ENCODE measurements around the gene PTCH2.

Gene PTCH2

DNA sequence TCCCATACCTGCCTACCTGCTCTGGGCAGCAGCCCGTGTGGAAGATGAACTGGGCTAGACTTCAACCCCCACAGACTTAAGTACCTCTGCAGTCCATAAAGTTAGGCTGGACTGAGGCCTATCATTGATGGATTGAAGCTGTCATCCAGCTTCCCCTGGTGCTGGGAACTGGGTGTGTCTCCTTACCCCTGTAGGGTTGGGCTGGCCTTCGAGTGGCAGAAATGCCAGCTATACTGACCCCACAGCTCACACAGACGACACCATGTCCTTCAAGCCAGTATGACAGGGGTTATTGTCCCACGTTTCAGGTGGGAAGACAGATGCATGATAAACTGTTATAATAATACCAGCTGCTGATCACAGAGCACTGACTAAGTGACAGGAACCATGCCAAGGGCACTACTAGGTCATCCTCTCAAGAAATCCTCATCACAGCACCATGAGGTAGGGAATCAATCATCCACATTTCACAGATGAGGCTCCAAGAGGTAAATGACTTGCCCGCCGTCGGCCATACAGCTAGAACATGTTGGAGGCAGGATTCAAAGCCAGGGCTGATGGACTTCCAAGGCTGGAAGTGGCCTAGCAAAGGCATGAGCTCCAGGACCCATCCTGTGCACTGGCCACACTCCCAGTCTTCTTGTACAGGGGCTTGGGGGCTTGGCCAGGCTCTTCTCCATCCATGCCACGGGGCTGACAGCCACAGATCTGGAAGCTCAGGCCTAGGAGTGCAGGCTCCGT is 54.8 kb downstream of the PTCH2 start, which contains the start of gene BEST4:
Gene BEST4 (minus strand): TSS at position 51 of the 741 bp plus-strand sequence. CDS start 465 bp downstream, outside the sequence.
- ChIA-PET POLR2A (interaction anchor here (0.5 to 2.6 kb wide), 6 partner anchors 9 to 211 kb away, joined by 3 to 11 read pairs (median 7); partner anchors contain the start of gene RPS8), CTCF (interaction anchor here (0.9 to 8.0 kb wide), 7 partner anchors 9 to 705 kb away, joined by 3 to 98 read pairs (median 6); partner anchors contain the start of genes PLK3 and RNU5D-1)
- TF ChIP-seq, protein P1, sequence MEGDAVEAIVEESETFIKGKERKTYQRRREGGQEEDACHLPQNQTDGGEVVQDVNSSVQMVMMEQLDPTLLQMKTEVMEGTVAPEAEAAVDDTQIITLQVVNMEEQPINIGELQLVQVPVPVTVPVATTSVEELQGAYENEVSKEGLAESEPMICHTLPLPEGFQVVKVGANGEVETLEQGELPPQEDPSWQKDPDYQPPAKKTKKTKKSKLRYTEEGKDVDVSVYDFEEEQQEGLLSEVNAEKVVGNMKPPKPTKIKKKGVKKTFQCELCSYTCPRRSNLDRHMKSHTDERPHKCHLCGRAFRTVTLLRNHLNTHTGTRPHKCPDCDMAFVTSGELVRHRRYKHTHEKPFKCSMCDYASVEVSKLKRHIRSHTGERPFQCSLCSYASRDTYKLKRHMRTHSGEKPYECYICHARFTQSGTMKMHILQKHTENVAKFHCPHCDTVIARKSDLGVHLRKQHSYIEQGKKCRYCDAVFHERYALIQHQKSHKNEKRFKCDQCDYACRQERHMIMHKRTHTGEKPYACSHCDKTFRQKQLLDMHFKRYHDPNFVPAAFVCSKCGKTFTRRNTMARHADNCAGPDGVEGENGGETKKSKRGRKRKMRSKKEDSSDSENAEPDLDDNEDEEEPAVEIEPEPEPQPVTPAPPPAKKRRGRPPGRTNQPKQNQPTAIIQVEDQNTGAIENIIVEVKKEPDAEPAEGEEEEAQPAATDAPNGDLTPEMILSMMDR (IDR thresholded peaks at IDR 0.05; ENCODE audit: control extremely low read depth, extremely low read depth, low read depth, missing control alignments), result no peak
- no peak for DNase-seq (ENCODE audit: extremely low spot score)

DNA sequence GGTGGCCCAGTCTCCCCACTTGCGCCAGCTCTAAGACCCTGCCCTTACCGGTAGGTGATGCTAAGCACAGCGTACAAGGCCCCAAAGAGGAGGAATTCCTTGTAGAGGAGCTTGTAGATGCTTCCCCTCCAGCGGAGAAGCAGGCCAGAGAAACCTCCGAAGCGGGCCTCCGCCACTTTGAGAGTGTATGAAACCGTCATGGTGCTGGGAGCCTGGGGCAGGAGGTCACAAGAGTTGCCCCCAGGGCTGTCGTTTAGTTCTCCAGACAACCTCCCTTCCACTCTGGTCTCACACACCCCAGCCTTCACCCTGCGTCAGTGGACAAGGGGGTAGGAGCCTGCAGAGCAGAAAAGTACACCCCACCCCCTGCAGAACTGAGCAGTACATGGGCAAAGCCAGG is 55.5 kb downstream of the PTCH2 start:
- TF ChIP-seq, protein P1 (IDR thresholded peaks at IDR 0.05; ENCODE audit: control extremely low read depth, extremely low read depth, low read depth, missing control alignments), result no peak
- ChIA-PET POLR2A (interaction anchor here (2.1 to 2.6 kb wide), 3 partner anchors 12 to 66 kb away, joined by 8 to 11 read pairs (median 9); partner anchors contain the start of gene RPS8), CTCF (interaction anchor here (0.9 to 8.0 kb wide), 10 partner anchors 8 to 706 kb away, joined by 3 to 98 read pairs (median 6); partner anchors contain the start of genes BTBD19, DYNLT4, PLK3 and RNU5D-1)
- no peak for DNase-seq (ENCODE audit: extremely low spot score)

- ChIA-PET POLR2A (interaction anchor here (2.1 to 2.6 kb wide), 3 partner anchors 11 to 65 kb away, joined by 8 to 11 read pairs (median 9); partner anchors contain the start of gene RPS8), CTCF (interaction anchor here (0.7 to 8.0 kb wide), 13 partner anchors 9 to 513 kb away, joined by 3 to 98 read pairs (median 4); partner anchors contain the start of genes BTBD19, DYNLT4, HECTD3 and PLK3)
- TF ChIP-seq, protein P1 (IDR thresholded peaks at IDR 0.05; ENCODE audit: control extremely low read depth, extremely low read depth, low read depth, missing control alignments), result no peak
- DNase-seq (ENCODE audit: extremely low spot score), result no peak
Measured at GRCh38 chr1:44786841-44787426, 56.1 kb downstream of the PTCH2 start.

DNA sequence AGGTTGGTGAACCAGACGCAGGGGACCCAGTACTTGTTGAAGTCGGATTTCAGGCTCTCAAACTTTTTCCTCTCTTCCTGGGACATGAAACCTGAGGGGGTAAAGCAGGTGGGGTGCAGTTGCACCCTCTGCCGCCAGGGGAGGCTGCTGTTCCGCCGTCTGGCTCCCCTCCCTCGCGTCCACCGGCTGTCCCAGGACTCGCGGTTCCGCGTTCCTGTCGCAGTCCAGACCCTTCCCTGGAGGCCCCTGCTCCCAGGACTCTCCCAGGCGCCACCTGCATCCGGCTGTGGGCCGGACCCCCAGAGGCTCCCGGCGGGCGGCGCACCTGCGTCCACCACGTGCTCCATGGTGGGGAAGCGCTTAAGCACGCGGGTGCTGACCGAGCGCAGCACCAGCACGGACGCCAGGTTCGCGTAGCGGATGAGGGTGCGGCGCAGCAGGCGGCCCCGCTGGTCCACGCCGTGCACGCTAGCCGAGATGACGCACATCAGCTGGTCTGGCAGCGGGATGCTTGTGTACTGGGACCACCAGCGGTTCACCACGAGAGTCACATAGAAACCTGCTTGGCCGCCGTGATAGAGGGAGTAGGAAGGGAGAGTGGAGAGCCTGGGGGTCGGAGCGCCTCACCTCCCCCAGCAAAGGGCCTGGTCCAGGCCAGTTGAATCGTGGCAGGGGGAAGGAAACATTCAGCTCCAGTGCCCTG is 56.8 kb downstream of the PTCH2 start:
- DNase-seq (ENCODE audit: extremely low spot score), result peak; percentile 80
- ChIA-PET POLR2A (interaction anchor here (0.9 to 2.6 kb wide), 4 partner anchors 10 to 65 kb away, joined by 4 to 11 read pairs (median 8); partner anchors contain the start of gene PLK3), CTCF (interaction anchor here (0.7 to 8.0 kb wide), 16 partner anchors 9 to 514 kb away, joined by 3 to 98 read pairs (median 4); partner anchors contain the start of genes BTBD19, DYNLT4, HECTD3 and PLK3)
- TF ChIP-seq, protein P1 (IDR thresholded peaks at IDR 0.05; ENCODE audit: control extremely low read depth, extremely low read depth, low read depth, missing control alignments), result peak; percentile 91

DNA sequence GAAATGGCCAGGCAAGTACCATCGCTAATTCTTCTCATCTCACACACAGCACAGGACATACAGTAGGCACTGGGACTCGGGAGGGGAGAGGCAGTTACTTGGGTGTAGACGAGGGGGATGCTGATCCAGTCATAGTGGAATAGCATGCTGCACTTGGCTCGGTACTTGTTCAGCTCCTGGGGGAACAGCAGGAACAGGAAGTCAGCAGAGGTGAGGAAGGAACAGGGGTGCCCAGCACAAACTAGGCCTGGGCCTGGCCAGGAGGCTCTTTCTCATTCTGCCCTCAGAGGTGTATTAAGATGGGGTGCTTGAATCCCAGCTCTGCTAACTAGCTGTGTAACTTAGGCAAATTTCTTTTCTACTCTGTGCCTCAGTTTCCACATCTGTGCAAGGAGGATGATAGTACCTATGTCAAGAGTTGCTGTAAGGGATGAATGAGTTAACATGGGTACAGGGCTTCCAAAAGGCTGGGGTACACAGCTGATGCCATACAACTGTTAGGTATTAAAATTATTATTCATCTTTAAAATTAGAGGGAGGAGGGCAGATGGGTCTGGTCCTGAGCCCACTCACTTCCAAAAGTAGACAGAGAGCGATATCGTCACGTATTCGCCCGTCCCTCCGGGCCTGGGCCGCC is 57.4 kb downstream of the PTCH2 start:
- CTCF ChIA-PET, result interaction anchor here (0.8 to 8.0 kb wide), 9 partner anchors 8 to 515 kb away, joined by 3 to 98 read pairs (median 6); partner anchors contain the start of genes BTBD19, DYNLT4, HECTD3 and PLK3
- TF ChIP-seq, protein P1 (IDR thresholded peaks at IDR 0.05; ENCODE audit: control extremely low read depth, extremely low read depth, low read depth, missing control alignments), result no peak
- DNase-seq (ENCODE audit: extremely low spot score), result no peak
- POLR2A ChIA-PET, result interaction anchor here (0.6 to 1.9 kb wide), 3 partner anchors 10 to 720 kb away, joined by 3 to 8 read pairs (median 4); partner anchors contain the start of gene PLK3

All from GM10248 (cell line).